ENCODE data around the gene TULP4. TPM values are rescaled to one million over a fixed set of nuclear protein-coding genes. Genes with fewer than 3 reads are reported as not detected.

TULP4 gene
- total RNA-seq, 1 experiment from 2014 or later = 52.8 TPM

GRCh38 chr6:158559338-158559894 lies 247.2 kb downstream of the TULP4 start:
- Mint-ChIP-seq H3K4me1 (peaks cover 25% of the 10 kb centered on the region), H3K27ac (peak overlapping the region; percentile 53; the same call in 1 of the 2 replicates), H3K36me3 (no peaks in the 10 kb centered on the region), H3K27me3 (ENCODE audit: low read depth) (no peaks in the 10 kb centered on the region), H3K9me3 (no peaks in the 10 kb centered on the region), H3K4me3 (peak overlapping the region; percentile 54)
- DNase-seq (ENCODE audit: low spot score) (no peak), ATAC-seq (no peak; the same call in 1 of the 2 replicates)
- TF ChIP-seq ZBTB43 (CRISPR knock-in tag; IDR thresholded peaks at IDR 0.05) = no peak
- TF ChIP-seq SMAD4 (CRISPR knock-in tag; IDR thresholded peaks at IDR 0.05) = no peak
- no peak for TF ChIP-seq ZNF232 (CRISPR knock-in tag; IDR thresholded peaks at IDR 0.05)
- TF ChIP-seq, protein P1, sequence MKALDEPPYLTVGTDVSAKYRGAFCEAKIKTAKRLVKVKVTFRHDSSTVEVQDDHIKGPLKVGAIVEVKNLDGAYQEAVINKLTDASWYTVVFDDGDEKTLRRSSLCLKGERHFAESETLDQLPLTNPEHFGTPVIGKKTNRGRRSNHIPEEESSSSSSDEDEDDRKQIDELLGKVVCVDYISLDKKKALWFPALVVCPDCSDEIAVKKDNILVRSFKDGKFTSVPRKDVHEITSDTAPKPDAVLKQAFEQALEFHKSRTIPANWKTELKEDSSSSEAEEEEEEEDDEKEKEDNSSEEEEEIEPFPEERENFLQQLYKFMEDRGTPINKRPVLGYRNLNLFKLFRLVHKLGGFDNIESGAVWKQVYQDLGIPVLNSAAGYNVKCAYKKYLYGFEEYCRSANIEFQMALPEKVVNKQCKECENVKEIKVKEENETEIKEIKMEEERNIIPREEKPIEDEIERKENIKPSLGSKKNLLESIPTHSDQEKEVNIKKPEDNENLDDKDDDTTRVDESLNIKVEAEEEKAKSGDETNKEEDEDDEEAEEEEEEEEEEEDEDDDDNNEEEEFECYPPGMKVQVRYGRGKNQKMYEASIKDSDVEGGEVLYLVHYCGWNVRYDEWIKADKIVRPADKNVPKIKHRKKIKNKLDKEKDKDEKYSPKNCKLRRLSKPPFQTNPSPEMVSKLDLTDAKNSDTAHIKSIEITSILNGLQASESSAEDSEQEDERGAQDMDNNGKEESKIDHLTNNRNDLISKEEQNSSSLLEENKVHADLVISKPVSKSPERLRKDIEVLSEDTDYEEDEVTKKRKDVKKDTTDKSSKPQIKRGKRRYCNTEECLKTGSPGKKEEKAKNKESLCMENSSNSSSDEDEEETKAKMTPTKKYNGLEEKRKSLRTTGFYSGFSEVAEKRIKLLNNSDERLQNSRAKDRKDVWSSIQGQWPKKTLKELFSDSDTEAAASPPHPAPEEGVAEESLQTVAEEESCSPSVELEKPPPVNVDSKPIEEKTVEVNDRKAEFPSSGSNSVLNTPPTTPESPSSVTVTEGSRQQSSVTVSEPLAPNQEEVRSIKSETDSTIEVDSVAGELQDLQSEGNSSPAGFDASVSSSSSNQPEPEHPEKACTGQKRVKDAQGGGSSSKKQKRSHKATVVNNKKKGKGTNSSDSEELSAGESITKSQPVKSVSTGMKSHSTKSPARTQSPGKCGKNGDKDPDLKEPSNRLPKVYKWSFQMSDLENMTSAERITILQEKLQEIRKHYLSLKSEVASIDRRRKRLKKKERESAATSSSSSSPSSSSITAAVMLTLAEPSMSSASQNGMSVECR (CRISPR knock-in tag; IDR thresholded peaks at IDR 0.05; ENCODE audit: borderline replicate concordance) = no peak
- no peak for TF ChIP-seq HMGXB4 (CRISPR knock-in tag; IDR thresholded peaks at IDR 0.05)
- no peak for TF ChIP-seq NFE2L1 (CRISPR knock-in tag; IDR thresholded peaks at IDR 0.05)
- POLR2A ChIA-PET = interaction anchor here (0.8 kb wide), 1 partner anchor 23 kb away, joined by 4 read pairs; no protein-coding TSS in a partner anchor
- CTCF ChIA-PET = interaction anchor here (1.7 to 4.5 kb wide), 2 partner anchors 40 to 46 kb away, joined by 4 to 16 read pairs; no protein-coding TSS in a partner anchor

DNA sequence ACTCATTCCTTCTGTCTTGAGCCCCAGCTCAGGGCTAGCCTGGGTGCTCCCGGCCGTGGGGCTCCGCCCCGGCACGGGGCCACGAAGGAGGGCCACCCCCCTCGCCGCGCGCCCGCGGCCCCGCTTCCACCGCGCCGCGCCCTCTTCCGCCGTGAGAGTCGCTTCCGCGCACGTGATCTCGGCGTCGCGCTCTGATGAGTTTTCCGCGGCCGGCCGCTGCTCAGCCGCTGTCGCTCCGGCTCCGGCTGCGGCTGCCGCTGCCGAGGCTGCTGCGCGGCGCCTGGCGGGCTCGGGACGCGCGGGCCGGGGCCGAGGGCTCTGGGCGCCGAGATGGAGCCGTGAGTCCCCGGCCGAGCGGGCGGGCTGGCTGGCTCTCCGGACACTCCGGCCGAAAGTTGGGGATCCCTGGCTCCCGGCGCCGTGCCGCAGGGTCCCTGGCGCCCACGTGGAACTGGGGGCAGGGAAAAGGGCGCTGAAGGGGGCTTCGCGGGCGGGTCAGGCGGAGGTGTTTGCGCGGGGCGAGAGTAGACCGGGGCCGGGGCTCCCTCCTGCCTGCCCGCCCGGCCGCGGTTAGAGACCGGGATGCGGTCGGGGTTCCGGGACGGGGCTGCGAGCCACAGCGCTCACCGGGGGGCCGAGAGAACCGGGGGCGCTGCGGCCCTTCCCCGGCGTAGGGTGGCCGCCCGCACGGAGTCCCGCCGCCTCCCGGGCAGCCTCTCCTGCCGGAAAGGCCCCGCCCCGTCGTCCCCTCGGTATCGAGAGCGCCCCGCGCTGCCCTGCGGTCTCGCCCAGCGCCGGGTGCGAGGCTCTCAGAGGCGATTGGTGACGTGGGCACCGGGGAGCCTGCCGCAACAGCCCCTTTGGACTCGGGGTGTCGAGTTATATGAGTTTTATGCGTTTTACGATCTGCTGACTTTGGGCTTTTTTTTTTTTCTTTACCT lies 247.9 kb downstream of the TULP4 start, which contains the start of gene TMEM181:
Gene TMEM181, plus strand, starts transcription at position 197 of the 941 bp plus-strand sequence. Its CDS starts 134 bp downstream, at position 331.
- H3K36me3 Mint-ChIP-seq = no peaks in the 10 kb centered on the region
- ATAC-seq = peak; percentile 74
- CTCF ChIA-PET = interaction anchor here (1.7 to 4.5 kb wide), 2 partner anchors 41 to 45 kb away, joined by 4 to 16 read pairs; no protein-coding TSS in a partner anchor
- TF ChIP-seq FOXK1 (CRISPR knock-in tag; IDR thresholded peaks at IDR 0.05) (peak; percentile 67), CREM (CRISPR knock-in tag; IDR thresholded peaks at IDR 0.05) (peak; percentile 95), ZSCAN18 (CRISPR knock-in tag; IDR thresholded peaks at IDR 0.05) (no peak), TEAD1 (CRISPR knock-in tag; IDR thresholded peaks at IDR 0.05) (peak; percentile 60; the same call in 1 of the 2 replicates), GTF2I (CRISPR knock-in tag; conservative IDR thresholded peaks at IDR 0.05) (no peak), ZNF121 (CRISPR knock-in tag; IDR thresholded peaks at IDR 0.05) (no peak), HMGA2 (CRISPR knock-in tag; IDR thresholded peaks at IDR 0.05) (no peak), ZNF138 (CRISPR knock-in tag; conservative IDR thresholded peaks at IDR 0.05) (no peak), USF2 (CRISPR knock-in tag; IDR thresholded peaks at IDR 0.05) (peak; percentile 99)
- TF ChIP-seq, protein P2, sequence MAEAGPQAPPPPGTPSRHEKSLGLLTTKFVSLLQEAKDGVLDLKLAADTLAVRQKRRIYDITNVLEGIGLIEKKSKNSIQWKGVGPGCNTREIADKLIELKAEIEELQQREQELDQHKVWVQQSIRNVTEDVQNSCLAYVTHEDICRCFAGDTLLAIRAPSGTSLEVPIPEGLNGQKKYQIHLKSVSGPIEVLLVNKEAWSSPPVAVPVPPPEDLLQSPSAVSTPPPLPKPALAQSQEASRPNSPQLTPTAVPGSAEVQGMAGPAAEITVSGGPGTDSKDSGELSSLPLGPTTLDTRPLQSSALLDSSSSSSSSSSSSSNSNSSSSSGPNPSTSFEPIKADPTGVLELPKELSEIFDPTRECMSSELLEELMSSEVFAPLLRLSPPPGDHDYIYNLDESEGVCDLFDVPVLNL (CRISPR knock-in tag; IDR thresholded peaks at IDR 0.05; ENCODE audit: borderline replicate concordance, low read depth) = no peak
- TF ChIP-seq, protein P3, sequence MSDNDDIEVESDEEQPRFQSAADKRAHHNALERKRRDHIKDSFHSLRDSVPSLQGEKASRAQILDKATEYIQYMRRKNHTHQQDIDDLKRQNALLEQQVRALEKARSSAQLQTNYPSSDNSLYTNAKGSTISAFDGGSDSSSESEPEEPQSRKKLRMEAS (CRISPR knock-in tag; IDR thresholded peaks at IDR 0.05) = peak; percentile 37; the same call in 1 of the 2 replicates
- TF ChIP-seq, protein P4, sequence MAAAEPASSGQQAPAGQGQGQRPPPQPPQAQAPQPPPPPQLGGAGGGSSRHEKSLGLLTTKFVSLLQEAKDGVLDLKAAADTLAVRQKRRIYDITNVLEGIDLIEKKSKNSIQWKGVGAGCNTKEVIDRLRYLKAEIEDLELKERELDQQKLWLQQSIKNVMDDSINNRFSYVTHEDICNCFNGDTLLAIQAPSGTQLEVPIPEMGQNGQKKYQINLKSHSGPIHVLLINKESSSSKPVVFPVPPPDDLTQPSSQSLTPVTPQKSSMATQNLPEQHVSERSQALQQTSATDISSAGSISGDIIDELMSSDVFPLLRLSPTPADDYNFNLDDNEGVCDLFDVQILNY (CRISPR knock-in tag; IDR thresholded peaks at IDR 0.05) = peak; percentile 29; the same call in 1 of the 2 replicates
- TF ChIP-seq, protein P5, sequence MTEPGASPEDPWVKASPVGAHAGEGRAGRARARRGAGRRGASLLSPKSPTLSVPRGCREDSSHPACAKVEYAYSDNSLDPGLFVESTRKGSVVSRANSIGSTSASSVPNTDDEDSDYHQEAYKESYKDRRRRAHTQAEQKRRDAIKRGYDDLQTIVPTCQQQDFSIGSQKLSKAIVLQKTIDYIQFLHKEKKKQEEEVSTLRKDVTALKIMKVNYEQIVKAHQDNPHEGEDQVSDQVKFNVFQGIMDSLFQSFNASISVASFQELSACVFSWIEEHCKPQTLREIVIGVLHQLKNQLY (CRISPR knock-in tag; IDR thresholded peaks at IDR 0.05) = peak; percentile 59; the same call in 1 of the 2 replicates

More for the DNA sequence above, 247.9 kb downstream of the TULP4 start, which contains the start of gene TMEM181:
- Mint-ChIP-seq H3K4me3 (peak within 1 kb of the TSS; percentile 92), H3K4me1 (peaks cover 27% of the 10 kb centered on the region), H3K27ac (peak within 1 kb of the TSS; percentile 93), H3K27me3 (ENCODE audit: low read depth) (no peaks in the 10 kb centered on the region), H3K9me3 (no peaks in the 10 kb centered on the region)
- peak; percentile 76 for DNase-seq (ENCODE audit: low spot score)
- POLR2A ChIA-PET = interaction anchor here (0.8 kb wide), 1 partner anchor 24 kb away, joined by 4 read pairs; no protein-coding TSS in a partner anchor
